Astrocyte of the hippocampus (primary cell): ENCODE results near the gene UBB.
"Not testable (repeated sequence)": the region's sequence is repeated elsewhere in the genome, so short reads cannot be mapped to it uniquely, and the experiment has no call there.

Experiments
- DNase-seq: peaks from one replicate; pipeline ENCODE4 v3.0.0; 2011; ENCODE audit warnings: low read depth, low spot score

Gene UBB

GRCh38 chr17:16374146-16374938, 6.5 kb upstream of the UBB start:
- peak; percentile 42 for DNase-seq

- DNase-seq, result peak; percentile 65
These were observed 3.0 kb upstream of the UBB start for GRCh38 chr17:16377941-16378341.

GRCh38 chr17:16378636-16379282, 2.1 kb upstream of the UBB start:
- peak; percentile 0 for DNase-seq

- DNase-seq, result no peak
These were observed 1.2 kb upstream of the UBB start for GRCh38 chr17:16379654-16380053.

GRCh38 chr17:16381496-16381820, 567 bp downstream of the UBB start:
- no peak for DNase-seq

- no peak for DNase-seq
These were observed 2.3 kb downstream of the UBB start for GRCh38 chr17:16383216-16383615.

GRCh38 chr17:16383772-16384287, 2.9 kb downstream of the UBB start:
- no peak for DNase-seq

- DNase-seq, result no peak
These were observed 3.7 kb downstream of the UBB start for GRCh38 chr17:16384557-16384956.

GRCh38 chr17:16386126-16386507, 5.2 kb downstream of the UBB start:
- peak; percentile 1 for DNase-seq

GRCh38 chr17:16391451-16391850, 10.6 kb downstream of the UBB start:
- DNase-seq, result no peak

GRCh38 chr17:16392491-16392890, 11.6 kb downstream of the UBB start:
- not testable (repeated sequence) for DNase-seq

- peak; percentile 10 for DNase-seq
These were observed 15.0 kb downstream of the UBB start for GRCh38 chr17:16395887-16396286.

- peak; percentile 3 for DNase-seq
These were observed 15.8 kb downstream of the UBB start for GRCh38 chr17:16396693-16397092.

GRCh38 chr17:16398270-16399267, 17.7 kb downstream of the UBB start:
- DNase-seq, result no peak

GRCh38 chr17:16403847-16404246, 23.0 kb downstream of the UBB start:
- not testable (repeated sequence) for DNase-seq

- DNase-seq, result peak; percentile 76
These were observed 26.1 kb downstream of the UBB start for GRCh38 chr17:16406742-16407674.

GRCh38 chr17:16407911-16408588, 27.2 kb downstream of the UBB start:
- peak; percentile 83 for DNase-seq

- DNase-seq, result no peak
These were observed 34.4 kb downstream of the UBB start, which contains the start of gene TRPV2 for GRCh38 chr17:16415031-16415924. Gene TRPV2, plus strand, starts transcription at chr17:16415571. Its CDS starts 2,098 bp downstream, at chr17:16417669.

- DNase-seq, result no peak
These were observed 36.5 kb downstream of the UBB start for GRCh38 chr17:16417399-16417798.
